Osteoblast (primary cell): ENCODE data around the gene CIT. TPM values are rescaled to one million over a fixed set of nuclear protein-coding genes. Genes with fewer than 3 reads are reported as not detected.

Experiments used
- DNase-seq: peaks from one replicate; pipeline ENCODE4 v3.0.0; 2011; ENCODE audit warnings: low spot score, mixed read lengths; ENCODE audit not compliant: insufficient read length; ENCODE audit errors: missing footprints
- H2AFZ ChIP-seq: 2 replicates; pipeline ENCODE4 v1.6.0; 2011; ENCODE audit warnings: mild to moderate bottlenecking, low read length
- H3K27ac ChIP-seq: 2 replicates; pipeline ENCODE4 v1.5.1; 2011; ENCODE audit warnings: mild to moderate bottlenecking, low read depth, low read length, moderate library complexity
- H3K27me3 ChIP-seq: 2 replicates; pipeline ENCODE4 v1.6.0; 2012; ENCODE audit warnings: mild to moderate bottlenecking, control low read depth, inconsistent platforms, low read length, moderate library complexity; ENCODE audit not compliant: insufficient read depth
- H3K36me3 ChIP-seq: 2 replicates; pipeline ENCODE4 v1.5.1; 2011; ENCODE audit warnings: mild to moderate bottlenecking, low read length, control low read depth, moderate library complexity; ENCODE audit not compliant: insufficient read depth
- H3K4me1 ChIP-seq: 2 replicates; pipeline ENCODE4 v1.5.1; 2011; ENCODE audit warnings: mild to moderate bottlenecking, low read length, control low read depth, moderate library complexity; ENCODE audit not compliant: insufficient read depth
- H3K4me2 ChIP-seq: 2 replicates; pipeline ENCODE4 v1.6.0; 2011; ENCODE audit warnings: mild to moderate bottlenecking, low read length; ENCODE audit not compliant: insufficient read depth
- H3K4me3 ChIP-seq: fragments of 200-600 bp; sonication (generic); 3 replicates; pipeline ENCODE4 v1.5.1; 2012; ENCODE audit warnings: mild to moderate bottlenecking, low read length, inconsistent platforms; ENCODE audit not compliant: insufficient read depth
- H3K79me2 ChIP-seq: 2 replicates; pipeline ENCODE4 v1.6.0; 2012; ENCODE audit warnings: mild to moderate bottlenecking, low read length, control low read depth, inconsistent platforms; ENCODE audit not compliant: insufficient read depth
- H3K9me3 ChIP-seq: 2 replicates; pipeline ENCODE4 v1.5.1; 2011; ENCODE audit warnings: low read depth, low read length, control low read depth
- H4K20me1 ChIP-seq: 2 replicates; pipeline ENCODE4 v1.6.0; 2012; ENCODE audit warnings: mild to moderate bottlenecking, low read length, control low read depth; ENCODE audit not compliant: insufficient read depth
- CTCF ChIP-seq: IDR thresholded peaks from 2 replicates; pipeline ENCODE4 v1.5.1; 2011; ENCODE audit warnings: mild to moderate bottlenecking, low read depth, low read length, moderate library complexity; ENCODE audit errors: extremely low read depth
- total RNA-seq: library from RNA; depleted of rRNA; stranded (reverse); fragments of >200 nt; gene quantifications from 2 replicates; pipeline ENCODE4 v1.2.3, GENCODE V29; 2012

CIT gene
- total RNA-seq, 1 donor, result 10.1 TPM

- no peak overlapping the region for H3K4me3 ChIP-seq
- H2AFZ ChIP-seq, result no peak overlapping the region
- no peak overlapping the region for H3K4me2 ChIP-seq
- no peak for DNase-seq
- H3K4me1 ChIP-seq, result no peaks in the 10 kb centered on the region
- TF ChIP-seq CTCF, result no peak
- no peaks in the 10 kb centered on the region for H3K9me3 ChIP-seq
- no peaks in the 10 kb centered on the region for H4K20me1 ChIP-seq
- no peak overlapping the region for H3K27ac ChIP-seq
- peaks cover 16% of the 10 kb centered on the region for H3K36me3 ChIP-seq
- H3K79me2 ChIP-seq, result no peaks in the 10 kb centered on the region
- H3K27me3 ChIP-seq, result no peaks in the 10 kb centered on the region
Measured at GRCh38 chr12:119786539-119786938, 90.6 kb downstream of the CIT start.

GRCh38 chr12:119784673-119785072 is 92.4 kb downstream of the CIT start:
- Histone ChIP-seq H3K27me3 (no peaks in the 10 kb centered on the region), H3K9me3 (no peaks in the 10 kb centered on the region), H3K4me3 (no peak overlapping the region), H3K4me1 (peaks cover 6% of the 10 kb centered on the region), H4K20me1 (no peaks in the 10 kb centered on the region), H3K27ac (no peak overlapping the region), H2AFZ (no peak overlapping the region), H3K79me2 (no peaks in the 10 kb centered on the region), H3K4me2 (no peak overlapping the region), H3K36me3 (peaks cover 16% of the 10 kb centered on the region)
- no peak for DNase-seq
- no peak for TF ChIP-seq CTCF

GRCh38 chr12:119783787-119784186 is 93.3 kb downstream of the CIT start:
- Histone ChIP-seq H3K9me3 (no peaks in the 10 kb centered on the region), H4K20me1 (no peaks in the 10 kb centered on the region), H3K27ac (no peak overlapping the region), H3K4me3 (no peak overlapping the region), H2AFZ (no peak overlapping the region), H3K4me2 (no peak overlapping the region), H3K36me3 (peaks cover 16% of the 10 kb centered on the region), H3K79me2 (no peaks in the 10 kb centered on the region), H3K4me1 (peaks cover 6% of the 10 kb centered on the region), H3K27me3 (no peaks in the 10 kb centered on the region)
- DNase-seq, result no peak
- TF ChIP-seq CTCF, result no peak

- Histone ChIP-seq H3K27ac (no peak overlapping the region), H3K4me3 (no peak overlapping the region), H2AFZ (no peak overlapping the region), H3K9me3 (no peaks in the 10 kb centered on the region), H3K4me2 (no peak overlapping the region), H3K79me2 (no peaks in the 10 kb centered on the region), H3K27me3 (no peaks in the 10 kb centered on the region), H3K36me3 (peaks cover 16% of the 10 kb centered on the region), H4K20me1 (no peaks in the 10 kb centered on the region), H3K4me1 (peaks cover 6% of the 10 kb centered on the region)
- no peak for DNase-seq
- TF ChIP-seq CTCF, result no peak
Measured at GRCh38 chr12:119781804-119782203, 95.3 kb downstream of the CIT start.
